NCI-H1417 treated with DMSO at 0.1 percent for 48 hours (cell line): ENCODE data around the gene BTG4.

Source experiments
- DNase-seq: peaks from one replicate; lab custom pipeline; 2025; lab: John Stamatoyannopoulos, UW

BTG4 gene

DNA sequence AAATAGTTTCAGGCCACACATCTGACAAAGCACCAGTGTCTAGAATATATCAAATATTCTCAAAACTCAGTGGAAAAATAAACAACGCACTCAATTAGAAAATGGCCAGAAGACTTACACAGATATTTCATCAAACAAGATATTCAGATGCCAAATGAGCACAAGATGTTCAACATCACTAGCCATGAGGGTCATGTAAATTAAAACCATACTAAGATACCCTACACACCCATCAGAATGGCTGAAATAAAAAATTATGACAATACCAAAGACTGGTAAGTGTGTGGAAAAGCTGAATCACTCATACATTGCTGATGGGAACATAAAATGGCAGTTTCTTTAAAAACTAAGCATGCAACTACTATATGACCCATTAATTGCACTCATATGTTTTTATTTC lies 21.7 kb downstream of the BTG4 start:
- no peak for DNase-seq

- no peak for DNase-seq
Measured at GRCh38 chr11:111483431-111483830, 28.8 kb downstream of the BTG4 start.

DNA sequence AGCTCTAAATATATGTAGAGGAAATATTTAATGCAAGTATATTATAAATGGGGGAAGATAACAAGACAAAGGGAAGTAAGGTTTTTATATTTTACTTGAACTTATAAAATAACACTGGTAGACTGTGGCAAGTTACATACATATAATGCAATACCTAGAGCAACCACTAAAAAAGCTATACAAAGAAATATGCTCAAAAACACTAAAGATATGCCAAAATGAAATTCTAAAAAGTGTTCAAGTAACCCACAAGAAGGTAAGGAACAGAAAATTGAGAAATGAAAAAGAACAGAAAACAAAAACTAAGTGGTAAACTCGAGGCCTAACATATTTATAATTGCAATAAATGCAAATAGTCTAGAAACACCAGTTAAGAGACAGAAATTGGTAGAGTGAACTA lies 32.5 kb downstream of the BTG4 start:
- DNase-seq: no peak

- no peak for DNase-seq
Measured at GRCh38 chr11:111477898-111478297, 34.3 kb downstream of the BTG4 start.

DNA sequence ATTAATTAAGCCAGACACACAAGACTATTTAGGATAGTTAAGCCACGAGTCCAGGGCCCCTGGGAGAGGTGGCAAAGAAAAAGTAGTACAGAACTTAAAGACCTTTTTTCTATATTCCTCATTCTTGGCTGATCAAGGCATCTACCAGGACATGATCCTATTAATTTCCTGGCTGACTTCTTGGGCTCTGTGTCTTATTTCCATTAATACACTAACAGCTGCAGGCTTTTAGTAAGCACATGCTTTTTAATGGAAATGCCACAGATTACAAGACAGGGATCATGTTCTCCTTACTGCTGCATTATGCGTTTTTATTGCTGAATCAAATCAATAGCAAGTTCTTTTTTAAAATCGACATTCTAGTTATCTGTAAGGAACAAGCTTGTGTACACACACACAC lies 35.2 kb downstream of the BTG4 start:
- no peak for DNase-seq

DNA sequence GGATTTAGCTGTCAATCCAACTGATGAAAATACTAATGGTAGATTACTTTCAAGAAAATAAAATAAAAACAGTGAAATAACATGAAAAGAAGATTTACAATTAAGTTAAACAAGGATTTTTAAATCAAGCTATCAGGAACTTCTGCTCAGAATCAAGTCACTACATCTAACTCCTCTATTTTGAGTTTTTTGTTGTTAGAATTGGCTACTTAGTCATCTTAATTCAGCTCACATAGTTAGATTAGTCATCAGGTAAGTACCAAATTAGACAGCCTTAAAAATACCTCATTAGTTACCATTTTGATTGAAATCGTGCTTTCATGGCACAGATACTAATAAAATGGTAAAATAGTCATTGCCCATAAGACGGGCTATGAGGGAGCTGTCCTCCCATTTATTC lies 35.8 kb downstream of the BTG4 start:
- DNase-seq: no peak

DNA sequence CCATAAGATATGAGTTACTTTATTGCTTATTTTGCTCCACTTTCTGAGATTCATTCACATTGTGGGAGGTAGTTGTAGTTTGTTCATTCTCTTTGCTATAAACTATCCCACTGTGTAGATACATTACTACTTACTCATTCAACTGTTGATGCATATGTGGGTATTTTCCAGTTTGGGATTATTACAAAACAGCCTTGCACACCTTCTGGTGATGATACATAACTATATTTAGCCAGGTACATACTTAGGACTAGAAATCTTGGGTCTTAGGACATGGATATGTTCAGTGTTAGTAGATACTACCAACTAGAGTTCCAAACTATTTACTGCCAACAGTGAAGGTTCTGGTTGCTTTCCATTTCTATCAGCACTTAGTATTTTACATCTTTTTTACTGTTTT lies 37.8 kb downstream of the BTG4 start:
- DNase-seq: no peak

GRCh38 chr11:111472228-111472627 lies 40.0 kb downstream of the BTG4 start:
- DNase-seq: no peak

GRCh38 chr11:111469200-111469599 lies 43.0 kb downstream of the BTG4 start:
- DNase-seq: no peak

DNA sequence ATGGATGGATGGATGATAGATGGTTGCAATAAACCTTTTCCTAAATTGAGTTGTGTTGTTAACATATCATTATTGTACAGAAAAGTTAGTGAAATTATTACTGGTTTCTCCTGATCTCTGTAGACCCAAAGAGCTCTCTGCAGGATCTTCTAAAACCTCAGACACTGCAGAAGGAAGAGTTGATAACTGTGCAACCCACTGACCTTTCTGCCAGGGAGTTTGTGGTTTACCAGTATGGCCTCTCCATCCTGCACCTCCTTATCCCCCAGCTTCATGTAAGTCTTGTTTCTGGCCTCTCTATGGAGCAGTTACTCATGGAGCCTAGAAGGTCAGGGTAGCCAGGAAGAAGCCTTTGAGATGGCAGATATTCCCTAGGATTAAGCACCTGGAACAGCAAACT lies 45.6 kb downstream of the BTG4 start:
- no peak for DNase-seq

- DNase-seq: no peak
Measured at GRCh38 chr11:111465400-111465799, 46.8 kb downstream of the BTG4 start.

GRCh38 chr11:111463276-111463675 lies 48.9 kb downstream of the BTG4 start:
- no peak for DNase-seq

DNA sequence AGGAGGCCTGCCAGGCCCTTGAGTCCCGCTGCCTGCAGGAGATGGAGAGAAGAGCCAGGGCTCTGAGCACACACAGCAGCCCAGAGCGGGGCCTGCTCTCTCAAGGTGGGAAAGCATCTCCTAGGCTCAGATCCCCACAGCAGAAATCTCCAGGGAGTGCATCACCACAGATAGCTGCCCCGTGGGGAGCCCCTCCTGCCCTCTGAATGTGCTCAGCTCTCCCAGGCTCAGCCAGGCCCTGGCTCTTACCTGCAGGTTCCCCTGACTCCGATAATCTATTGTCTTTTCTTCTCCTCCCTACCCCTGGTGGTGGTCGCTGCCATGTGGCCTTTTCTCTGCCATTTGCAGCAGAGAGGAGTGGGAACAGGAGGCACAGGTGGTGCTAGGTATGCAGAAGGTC lies 49.9 kb downstream of the BTG4 start:
- no peak for DNase-seq

DNA sequence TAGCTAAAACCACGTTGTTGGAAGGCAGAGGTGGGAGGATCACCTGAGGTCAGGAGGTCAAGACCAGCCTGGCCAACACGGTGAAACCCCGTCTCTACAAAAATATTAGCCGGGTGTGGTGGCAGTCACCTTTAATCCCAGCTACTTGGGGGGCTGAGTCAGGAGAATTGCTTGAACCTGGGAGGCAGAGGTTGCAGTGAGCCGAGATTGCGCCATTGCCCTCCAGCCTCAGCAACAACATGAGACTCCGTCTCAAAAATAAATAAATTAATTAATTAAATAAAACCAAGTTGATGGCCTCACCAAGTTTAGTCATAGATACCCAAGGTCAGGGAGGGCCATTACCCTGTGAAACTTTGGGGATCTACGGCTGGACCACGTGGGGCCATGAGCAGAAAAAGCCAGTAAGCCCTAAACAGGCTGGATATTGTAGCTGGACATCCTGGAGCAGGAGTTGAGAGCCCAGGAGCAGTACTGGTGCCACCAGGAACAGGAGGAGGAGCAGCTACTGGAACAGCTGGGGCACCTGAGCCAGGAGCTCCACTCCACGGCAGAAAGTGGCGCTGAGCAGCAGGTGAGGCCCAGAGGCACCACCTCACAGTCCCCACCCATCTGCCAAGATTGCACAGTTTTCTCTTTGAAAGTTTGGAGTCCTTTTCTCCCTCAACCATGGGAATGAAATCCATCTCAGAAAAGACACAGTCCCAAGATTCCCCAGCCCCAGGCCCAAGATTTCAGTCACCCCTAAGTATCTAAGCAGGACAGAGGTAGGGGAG lies 50.5 kb downstream of the BTG4 start:
- DNase-seq: no peak

GRCh38 chr11:111460856-111461255 lies 51.3 kb downstream of the BTG4 start:
- no peak for DNase-seq

DNA sequence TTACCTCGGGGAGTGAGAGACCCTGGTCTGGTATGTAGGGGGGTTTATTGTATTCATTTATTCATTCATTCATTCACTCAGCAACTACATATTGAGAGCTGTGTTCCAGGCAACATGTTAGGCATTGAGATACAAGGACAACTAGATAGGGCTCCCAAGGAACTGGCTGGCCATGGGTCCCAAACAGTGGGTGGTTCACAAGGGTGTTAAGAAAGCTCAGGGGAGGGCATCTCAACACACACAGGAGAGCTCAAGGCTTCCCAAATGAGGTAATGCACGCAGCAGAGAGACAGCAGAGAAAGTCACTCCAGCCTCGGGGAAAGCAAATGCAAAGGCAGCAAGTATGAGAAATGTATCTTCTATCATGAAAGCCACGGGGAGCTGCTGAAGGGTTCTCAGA lies 51.8 kb downstream of the BTG4 start:
- DNase-seq: no peak

GRCh38 chr11:111459506-111460270 lies 52.5 kb downstream of the BTG4 start:
- no peak for DNase-seq

- DNase-seq: no peak
Measured at GRCh38 chr11:111457731-111458368, 54.3 kb downstream of the BTG4 start.

DNA sequence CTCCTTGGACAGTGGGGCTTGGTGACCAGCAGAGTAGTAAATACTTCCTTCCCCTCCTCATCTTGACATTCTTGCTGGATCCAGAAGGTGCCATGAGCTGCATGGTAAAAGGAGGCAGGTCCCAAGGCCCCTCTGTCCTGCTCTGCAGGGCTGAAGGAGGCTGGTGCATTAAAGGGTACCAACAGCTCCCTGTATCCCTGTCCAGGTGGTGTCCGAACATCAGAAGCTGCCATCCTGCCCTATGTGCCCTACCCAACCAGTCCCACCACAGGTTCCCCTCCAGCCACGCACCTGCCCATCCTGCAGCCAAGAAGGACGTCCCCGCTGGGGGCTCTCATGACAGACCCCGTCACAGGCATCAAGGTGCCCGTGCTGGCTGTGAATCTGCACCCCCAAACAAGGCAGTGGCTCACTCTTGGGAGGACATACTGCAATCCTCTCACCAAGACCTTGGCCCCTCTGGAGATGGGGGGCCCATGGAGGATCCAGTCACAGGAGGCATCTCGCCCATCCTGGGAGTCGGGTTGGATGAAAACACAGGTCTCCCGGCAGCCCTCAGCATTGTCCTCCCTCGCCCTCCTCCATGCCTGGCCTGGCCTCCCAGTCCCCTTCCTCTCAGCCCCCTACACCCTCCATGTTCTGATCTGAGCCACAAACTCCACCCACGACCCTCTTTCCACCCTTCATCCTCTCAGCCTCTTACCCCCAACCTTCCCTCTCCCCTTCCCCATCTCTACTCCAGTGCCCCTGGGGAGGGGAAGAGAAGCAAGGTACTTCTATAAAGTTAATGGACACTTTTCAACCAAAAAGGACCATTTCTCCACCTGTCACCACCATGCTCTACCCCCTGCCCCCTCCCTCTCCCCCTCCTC lies 55.1 kb downstream of the BTG4 start:
- no peak for DNase-seq

- DNase-seq: no peak
Measured at GRCh38 chr11:111456086-111456858, 55.9 kb downstream of the BTG4 start.
